HG02588 (cell line): ENCODE measurements around the gene FLT1.

Experiments
- ATAC-seq: cut with Tn5 transposase; IDR thresholded peaks from one replicate; pipeline ENCODE4 v1.9.1; 2021; ENCODE audit warnings: mild to moderate bottlenecking, moderate library complexity; ENCODE audit not compliant: unreplicated experiment

Gene FLT1

DNA sequence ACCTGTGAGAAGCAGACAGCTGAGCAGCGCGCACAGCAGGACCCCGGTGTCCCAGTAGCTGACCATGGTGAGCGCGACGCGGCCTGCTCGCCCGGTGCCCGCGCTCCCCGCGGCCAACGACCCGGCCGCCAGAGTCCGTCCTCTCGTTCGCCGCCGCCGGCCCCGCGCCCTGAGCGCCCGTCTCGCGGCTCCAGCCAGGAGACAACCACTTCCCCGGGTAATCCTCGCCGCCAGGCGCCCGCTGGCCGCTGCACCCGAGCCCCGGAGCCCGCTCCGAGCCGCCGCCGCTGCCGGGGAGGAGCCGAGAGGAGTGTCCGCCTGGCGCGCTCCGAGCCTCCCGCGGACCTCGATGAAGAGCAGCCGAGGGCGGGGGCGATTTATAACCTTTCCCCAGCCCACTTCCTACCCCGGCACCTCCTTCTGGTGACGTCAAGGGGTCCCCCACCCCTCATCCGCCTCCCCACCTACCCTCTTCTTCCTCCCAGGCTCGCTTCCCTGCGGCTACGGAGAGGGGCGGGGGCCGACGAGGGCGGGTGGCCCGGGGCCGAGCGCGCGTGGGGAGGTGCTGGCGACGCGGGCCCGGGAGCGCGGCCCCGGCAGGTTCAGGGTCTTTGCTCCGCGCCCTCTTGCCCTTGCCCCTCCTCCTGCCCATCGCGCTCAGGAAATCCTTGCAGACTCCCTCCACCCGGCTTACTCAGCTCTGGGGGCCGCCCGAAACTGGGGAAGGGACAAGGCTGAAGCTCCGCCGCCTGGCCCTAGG is at the start of gene FLT1:
Gene FLT1 (minus strand): TSS at position 351 of the 760 bp plus-strand sequence. CDS start 285 bp downstream, at position 66.
- no peak for ATAC-seq

DNA sequence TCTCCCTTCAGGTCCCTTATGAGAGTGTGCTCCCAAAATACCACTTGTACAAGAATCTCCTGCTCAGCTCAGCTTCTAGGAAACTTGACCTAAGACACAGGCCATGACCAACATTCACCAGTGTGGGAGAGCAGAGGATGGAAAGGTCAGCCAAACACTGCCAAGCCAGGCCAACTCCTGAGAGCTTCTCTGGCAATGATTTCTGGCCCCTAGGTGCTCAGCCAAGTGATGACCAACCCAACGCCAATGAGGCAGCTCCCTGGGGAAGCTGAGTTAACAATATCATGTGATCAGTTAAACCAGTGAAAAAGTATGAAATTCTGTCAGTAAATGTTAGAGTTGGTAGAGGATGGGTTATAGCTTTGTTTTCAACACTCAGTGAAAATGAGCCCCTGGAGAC is 49.1 kb upstream of the FLT1 start:
- ATAC-seq: no peak

GRCh38 chr13:28542804-28543203 is 47.9 kb upstream of the FLT1 start:
- ATAC-seq: no peak

DNA sequence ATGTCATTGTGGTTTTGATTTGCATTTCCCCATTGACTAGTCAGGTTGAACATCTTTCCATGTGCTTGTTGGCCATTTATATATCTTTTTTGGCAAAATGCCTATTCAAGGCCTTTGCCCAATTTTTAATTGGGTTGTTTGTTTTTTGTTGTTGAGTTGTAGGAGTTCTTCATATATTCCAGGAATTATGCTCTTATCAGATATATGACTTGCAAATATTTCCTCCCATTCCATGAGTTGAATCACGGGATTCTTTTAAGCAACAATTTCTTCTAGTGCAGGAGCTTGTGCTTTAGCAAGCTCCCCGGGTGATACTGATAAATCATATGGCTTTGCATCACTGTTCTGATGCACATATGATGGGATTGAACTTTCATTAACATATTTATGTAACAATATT is 47.0 kb upstream of the FLT1 start:
- ATAC-seq: no peak

DNA sequence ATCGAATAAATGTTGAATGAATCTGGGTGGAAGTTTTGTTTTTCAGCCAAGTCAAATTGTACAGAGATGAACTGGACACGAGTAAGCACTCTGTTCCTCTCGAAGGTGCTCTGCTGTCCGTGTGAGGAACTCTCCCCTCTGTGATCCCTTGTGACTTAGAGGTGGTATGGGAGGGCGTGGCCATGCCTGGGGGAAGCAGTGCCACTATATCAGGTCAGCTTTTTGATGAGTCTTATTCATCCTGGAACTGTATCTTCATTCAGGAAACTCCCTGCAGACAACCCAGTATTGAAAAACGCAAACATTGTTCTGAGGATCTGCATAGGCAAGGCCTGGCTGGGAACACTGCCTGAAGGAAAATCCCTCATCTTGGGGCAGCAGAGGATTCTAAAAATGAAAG is 45.7 kb upstream of the FLT1 start:
- no peak for ATAC-seq

DNA sequence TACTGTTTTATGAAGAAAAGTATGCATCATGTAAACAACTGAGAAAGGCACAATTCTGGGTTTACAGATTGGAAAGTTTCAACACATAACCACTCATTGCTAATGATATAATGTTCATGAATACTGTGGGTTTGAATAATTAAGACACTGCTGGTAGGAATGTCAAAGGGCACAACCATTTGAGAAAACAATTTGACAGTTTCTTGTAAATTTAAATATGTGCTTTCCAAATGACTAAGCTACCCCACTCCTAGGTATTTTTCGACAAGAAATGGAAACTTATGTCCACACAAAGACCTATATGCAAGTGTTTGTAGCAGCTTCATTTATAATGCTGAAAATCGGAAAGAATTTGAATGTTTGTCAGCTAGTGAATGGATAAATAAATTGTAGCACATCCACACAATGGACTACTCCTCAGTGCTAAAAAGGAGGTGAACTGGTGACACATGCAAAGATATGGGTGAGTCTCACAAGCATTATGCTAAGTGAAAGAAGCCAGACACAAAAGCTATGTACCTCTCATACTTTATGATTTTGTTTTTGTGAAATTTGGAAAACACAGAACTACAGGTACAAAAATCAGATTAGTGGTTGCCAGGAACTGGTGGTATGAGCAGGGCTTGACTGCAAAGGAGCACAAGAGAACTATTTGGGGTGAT is 44.8 kb upstream of the FLT1 start:
- no peak for ATAC-seq

DNA sequence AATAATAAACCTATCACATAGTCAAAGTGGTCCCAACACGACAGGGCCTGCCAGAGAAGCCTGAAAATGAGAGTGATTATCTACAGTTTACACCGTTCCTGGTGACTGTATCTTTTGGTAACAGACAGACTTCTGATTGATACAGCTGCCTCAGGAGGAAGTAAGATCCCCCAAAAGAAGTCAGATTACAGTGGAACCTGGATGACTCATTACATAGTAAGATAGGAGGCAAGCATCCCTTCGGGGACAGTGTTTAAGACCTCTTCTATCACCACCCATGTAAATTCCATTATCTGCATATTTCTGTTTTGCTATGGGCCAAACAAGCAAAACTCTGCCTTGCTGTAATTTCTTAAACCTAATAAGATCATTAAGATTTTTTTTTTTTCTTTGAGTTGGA is 44.0 kb upstream of the FLT1 start:
- ATAC-seq: no peak

- no peak for ATAC-seq
Observed at GRCh38 chr13:28537171-28537570, 42.2 kb upstream of the FLT1 start.

- no peak for ATAC-seq
Observed at GRCh38 chr13:28536371-28536770, 41.4 kb upstream of the FLT1 start.

DNA sequence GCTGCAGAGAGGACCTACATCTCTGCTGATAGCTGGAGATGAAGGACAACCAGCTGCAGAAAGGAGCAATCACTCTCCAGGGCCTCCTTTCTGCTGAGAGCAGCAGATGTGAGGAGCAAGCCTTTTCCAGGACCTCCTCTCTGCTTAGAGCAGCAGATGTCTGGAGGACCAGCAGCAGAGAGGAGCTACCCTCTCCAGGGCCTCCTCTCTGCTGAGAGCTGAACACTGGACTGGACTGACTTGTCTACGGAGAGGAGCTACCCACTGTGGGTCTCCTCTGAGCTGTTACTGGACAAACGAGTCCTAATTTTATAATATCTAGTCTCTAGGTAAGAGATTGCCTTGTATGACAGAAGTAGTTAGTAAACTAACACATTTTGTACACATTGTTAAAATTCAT is 40.8 kb upstream of the FLT1 start:
- no peak for ATAC-seq

DNA sequence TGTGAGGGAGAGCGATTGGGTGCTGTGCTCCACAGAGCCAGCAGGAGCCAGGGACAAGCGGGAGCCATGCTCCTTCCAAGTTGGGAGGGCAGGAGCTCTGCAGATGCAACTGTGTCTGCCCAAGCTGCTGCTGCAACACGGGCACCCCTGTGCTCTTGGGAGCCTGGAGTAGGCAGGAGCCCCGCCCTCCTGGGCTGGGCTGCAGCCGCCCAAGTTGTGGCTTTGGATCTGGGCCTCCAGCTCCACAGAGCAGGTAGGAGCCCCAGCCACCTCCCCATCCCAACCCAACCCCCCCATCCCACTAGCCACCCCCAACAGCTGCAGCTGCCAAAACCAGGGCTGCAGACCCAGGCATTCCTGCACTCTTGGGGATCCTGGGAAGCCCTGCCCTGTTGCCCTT is 39.9 kb upstream of the FLT1 start:
- no peak for ATAC-seq

DNA sequence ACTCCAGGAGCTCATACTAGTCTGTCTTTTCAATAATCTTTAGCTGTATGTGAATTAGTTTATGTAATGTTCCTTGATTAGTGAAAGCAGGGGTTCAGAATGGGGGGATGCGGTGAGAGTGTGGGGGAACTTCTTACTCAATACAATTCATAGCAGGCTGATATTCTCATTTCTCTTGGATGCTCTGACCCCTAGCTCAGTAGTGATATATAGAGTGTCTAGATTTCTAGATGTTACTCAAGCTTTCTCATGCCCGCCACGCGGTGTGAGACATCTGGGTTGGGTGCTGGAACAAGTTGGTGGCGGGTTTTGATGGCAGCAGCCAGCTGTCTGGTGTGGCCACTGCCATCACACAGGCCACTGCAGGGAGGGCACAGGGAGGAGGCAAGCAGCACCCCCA is 39.3 kb upstream of the FLT1 start:
- ATAC-seq: no peak

- no peak for ATAC-seq
Observed at GRCh38 chr13:28533441-28534166, 38.7 kb upstream of the FLT1 start.

- no peak for ATAC-seq
Observed at GRCh38 chr13:28533125-28533436, 38.2 kb upstream of the FLT1 start.

GRCh38 chr13:28532388-28533124 is 37.6 kb upstream of the FLT1 start:
- ATAC-seq: no peak

GRCh38 chr13:28531845-28532387 is 37.0 kb upstream of the FLT1 start:
- ATAC-seq: no peak

DNA sequence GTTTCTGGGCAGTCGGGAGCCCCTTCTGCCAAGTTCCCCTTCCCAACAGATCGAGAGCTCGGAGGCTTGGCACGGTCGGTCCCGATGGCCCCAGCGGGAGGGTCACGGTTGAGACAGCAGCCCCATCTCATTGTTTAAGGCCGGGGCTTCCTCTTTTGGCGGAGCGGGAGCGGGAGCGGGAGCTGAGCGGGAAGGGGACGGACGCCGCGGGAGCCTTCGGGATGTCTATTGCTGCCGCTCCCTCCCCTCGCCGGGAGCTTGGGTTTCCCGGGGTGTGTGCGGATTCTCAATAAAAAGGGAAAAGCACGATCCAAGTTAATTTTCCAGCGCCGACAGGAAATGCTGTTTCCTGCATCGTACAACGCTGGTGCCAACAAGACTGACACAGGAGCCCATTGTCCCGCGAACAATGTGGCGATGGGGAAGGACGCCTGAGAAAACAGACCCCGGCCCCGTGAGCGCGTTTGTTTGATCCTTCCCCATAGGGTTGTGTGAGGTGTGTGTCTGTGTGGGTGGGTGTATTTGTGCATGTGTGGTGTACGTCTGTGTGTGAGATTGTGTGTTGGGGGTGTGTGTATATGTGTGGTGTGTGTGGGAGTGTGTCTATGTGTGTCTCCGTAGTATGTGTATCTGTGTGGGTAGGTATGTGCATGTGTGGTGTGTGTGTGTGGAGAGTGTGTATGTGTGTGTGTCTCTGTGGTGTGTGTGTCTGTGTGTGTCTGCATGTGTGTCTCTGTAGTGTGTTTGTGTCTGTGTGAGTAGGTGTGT is 36.3 kb upstream of the FLT1 start:
- ATAC-seq: no peak

- ATAC-seq: no peak
Observed at GRCh38 chr13:28530729-28531076, 35.8 kb upstream of the FLT1 start.

DNA sequence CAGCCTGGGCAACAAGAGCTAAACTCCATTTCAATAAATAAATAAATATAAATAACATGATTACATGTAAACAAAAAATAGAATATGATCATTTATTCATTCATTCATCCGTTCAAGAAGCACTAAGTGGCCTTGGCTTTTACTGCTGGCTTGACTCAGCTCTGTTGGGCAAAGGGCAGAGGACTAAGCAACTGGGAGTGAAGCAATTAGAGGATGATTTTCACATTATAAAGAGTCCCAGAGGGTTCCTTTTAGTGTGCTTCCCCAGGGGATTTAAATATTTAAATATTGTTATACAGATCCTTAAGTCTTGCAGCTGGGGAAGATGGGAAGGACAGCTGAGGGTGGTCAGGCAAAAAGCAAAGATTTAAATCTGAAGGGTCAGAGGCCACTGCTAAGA is 34.9 kb upstream of the FLT1 start:
- ATAC-seq: no peak

DNA sequence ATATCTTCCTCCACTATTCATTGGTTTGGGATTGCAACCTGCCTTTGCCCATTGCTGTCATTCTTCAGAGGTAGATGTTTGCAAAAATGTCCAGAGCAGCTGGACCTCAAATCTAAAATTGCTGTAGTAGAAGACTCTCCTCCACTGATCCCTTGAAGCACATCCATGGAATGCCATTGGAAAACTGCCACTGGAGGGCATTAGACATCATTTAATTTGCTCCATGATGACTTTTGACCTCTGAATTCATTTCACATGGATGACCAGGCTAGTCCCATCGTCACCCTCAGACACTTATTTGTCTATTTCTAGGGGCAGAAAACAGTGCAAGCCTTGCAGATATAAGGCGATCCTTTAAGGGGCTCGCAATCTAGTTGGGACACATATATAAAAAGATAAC is 33.9 kb upstream of the FLT1 start:
- no peak for ATAC-seq

- ATAC-seq: no peak
Observed at GRCh38 chr13:28528388-28528787, 33.5 kb upstream of the FLT1 start.
